ENCODE results near the gene HOXC12.

The HOXC12 gene

GRCh38 chr12:53986686-53987483, 32.2 kb downstream of the HOXC12 start:
- no peak for DNase-seq (ENCODE audit: low read depth)
- H3K4me3 ChIP-seq (ENCODE audit: control insufficient read depth, low read depth, low read length): peak overlapping the region; percentile 69
- TF ChIP-seq, protein P1, sequence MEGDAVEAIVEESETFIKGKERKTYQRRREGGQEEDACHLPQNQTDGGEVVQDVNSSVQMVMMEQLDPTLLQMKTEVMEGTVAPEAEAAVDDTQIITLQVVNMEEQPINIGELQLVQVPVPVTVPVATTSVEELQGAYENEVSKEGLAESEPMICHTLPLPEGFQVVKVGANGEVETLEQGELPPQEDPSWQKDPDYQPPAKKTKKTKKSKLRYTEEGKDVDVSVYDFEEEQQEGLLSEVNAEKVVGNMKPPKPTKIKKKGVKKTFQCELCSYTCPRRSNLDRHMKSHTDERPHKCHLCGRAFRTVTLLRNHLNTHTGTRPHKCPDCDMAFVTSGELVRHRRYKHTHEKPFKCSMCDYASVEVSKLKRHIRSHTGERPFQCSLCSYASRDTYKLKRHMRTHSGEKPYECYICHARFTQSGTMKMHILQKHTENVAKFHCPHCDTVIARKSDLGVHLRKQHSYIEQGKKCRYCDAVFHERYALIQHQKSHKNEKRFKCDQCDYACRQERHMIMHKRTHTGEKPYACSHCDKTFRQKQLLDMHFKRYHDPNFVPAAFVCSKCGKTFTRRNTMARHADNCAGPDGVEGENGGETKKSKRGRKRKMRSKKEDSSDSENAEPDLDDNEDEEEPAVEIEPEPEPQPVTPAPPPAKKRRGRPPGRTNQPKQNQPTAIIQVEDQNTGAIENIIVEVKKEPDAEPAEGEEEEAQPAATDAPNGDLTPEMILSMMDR (conservative IDR thresholded peaks at IDR 0.05; ENCODE audit: control insufficient read depth, insufficient read depth, low read depth, low read length): no peak

DNA sequence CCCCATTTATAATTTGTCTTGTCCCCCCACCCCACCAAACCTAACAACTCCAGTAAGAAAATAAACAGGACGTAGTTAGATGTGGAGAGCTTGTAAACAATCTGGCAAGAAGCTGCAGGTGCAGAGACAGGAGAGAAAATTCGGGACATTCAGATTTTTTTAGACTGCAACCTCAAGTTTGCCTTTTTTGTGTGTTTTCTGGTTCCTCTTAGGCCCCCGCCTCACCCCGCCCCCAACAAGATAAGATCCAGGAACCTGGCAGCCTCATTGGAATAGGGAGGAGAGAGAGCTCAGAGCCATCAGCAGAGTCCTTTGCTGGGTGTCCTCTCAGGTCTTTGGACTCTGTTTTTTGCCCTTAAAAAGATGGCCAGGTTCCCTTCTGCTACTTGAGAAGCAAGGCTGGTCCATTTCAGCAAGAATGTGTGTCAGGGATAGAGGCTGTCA, 33.1 kb downstream of the HOXC12 start:
- H3K4me3 ChIP-seq (ENCODE audit: control insufficient read depth, low read depth, low read length): no peak overlapping the region
- no peak for DNase-seq (ENCODE audit: low read depth)
- TF ChIP-seq, protein P1 (conservative IDR thresholded peaks at IDR 0.05; ENCODE audit: control insufficient read depth, insufficient read depth, low read depth, low read length): no peak

GRCh38 chr12:53988541-53989226, 34.0 kb downstream of the HOXC12 start:
- no peak for DNase-seq (ENCODE audit: low read depth)
- no peak overlapping the region for H3K4me3 ChIP-seq (ENCODE audit: control insufficient read depth, low read depth, low read length)
- TF ChIP-seq, protein P1 (conservative IDR thresholded peaks at IDR 0.05; ENCODE audit: control insufficient read depth, insufficient read depth, low read depth, low read length): no peak

DNA sequence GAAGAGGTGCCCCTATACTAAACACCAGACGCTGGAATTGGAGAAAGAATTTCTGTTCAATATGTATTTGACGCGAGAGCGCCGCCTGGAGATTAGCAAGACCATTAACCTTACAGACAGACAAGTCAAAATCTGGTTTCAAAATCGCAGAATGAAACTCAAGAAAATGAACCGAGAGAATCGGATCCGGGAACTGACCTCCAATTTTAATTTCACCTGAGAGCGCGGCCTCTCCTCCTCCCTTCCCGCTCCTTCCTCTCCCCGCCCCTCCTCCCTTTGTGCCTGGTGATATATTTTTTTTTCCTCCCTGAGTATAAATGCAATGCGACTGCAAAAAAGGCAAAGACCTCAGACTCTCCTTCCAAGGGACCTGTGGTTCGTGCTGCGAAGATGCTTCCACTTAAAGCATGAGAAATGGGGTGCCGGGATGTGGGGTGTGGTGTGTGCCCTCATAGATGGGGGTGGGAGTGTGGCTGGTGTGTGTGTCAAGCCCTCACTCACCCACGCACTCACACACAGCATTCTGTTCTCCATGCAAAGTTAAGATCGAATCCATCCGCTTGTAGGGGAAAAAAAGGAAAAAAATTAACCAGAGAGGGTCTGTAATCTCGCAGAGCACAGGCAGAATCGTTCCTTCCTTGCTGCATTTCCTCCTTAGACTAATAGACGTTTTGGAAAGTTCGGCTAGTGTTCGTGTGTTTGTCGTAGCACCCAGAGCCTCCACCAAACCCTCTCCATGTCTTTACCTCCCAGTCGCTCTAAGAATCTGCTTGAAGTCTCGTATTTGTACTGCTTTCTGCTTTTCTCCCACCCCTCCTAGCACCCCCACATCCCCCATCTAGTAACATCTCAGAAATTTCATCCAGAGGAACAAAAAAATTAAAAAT, 34.8 kb downstream of the HOXC12 start:
- H3K4me3 ChIP-seq (ENCODE audit: control insufficient read depth, low read depth, low read length): peak overlapping the region; percentile 40
- TF ChIP-seq, protein P1 (conservative IDR thresholded peaks at IDR 0.05; ENCODE audit: control insufficient read depth, insufficient read depth, low read depth, low read length): peak; percentile 58
- peak; percentile 71 for DNase-seq (ENCODE audit: low read depth)

GRCh38 chr12:53990311-53991076, 35.8 kb downstream of the HOXC12 start:
- peak; percentile 63 for DNase-seq (ENCODE audit: low read depth)
- peak overlapping the region; percentile 27 for H3K4me3 ChIP-seq (ENCODE audit: control insufficient read depth, low read depth, low read length)
- TF ChIP-seq, protein P1 (conservative IDR thresholded peaks at IDR 0.05; ENCODE audit: control insufficient read depth, insufficient read depth, low read depth, low read length): no peak

DNA sequence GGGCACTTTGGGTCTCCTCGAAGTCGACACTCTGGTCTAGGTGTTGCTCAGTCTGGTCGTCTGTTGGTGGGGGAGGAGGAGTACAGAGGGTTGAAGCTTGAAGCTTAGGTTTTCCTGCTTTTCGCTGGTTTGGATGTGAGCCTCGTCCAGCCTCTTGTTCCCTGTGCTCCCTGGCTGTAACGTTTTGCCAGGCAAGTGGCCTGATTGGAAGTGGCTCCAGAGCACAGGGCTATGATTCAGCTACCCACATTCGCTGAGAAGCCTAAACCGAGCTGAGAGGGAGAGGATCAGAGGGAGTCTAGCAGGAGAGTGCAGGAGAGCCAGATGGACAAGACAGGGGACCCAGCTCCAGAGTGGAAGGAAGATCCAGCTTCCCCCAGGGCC, 36.4 kb downstream of the HOXC12 start:
- peak overlapping the region; percentile 27 for H3K4me3 ChIP-seq (ENCODE audit: control insufficient read depth, low read depth, low read length)

More for the DNA sequence above, 36.4 kb downstream of the HOXC12 start:
- peak; percentile 88 for DNase-seq (ENCODE audit: low read depth)
- TF ChIP-seq, protein P1 (conservative IDR thresholded peaks at IDR 0.05; ENCODE audit: control insufficient read depth, insufficient read depth, low read depth, low read length): no peak

Measured in fibroblast of mammary gland (primary cell).